HepG2 (cell line): ENCODE measurements around the gene SOX8.

Experiments used
- ATF7-NPFF ChIP-seq: sonication (generic); formaldehyde crosslinking; IDR thresholded peaks from 2 replicates; pipeline ENCODE4 v1.8.1; 2023; ENCODE audit warnings: mild to moderate bottlenecking, low read depth, missing genetic modification reagents, moderate library complexity
- MAX ChIP-seq: IDR thresholded peaks from 2 replicates; pipeline ENCODE4 v1.6.1; 2012; ENCODE audit warnings: inconsistent platforms
- POLR2A ChIP-seq, 2 experiments: IDR thresholded peaks; 2 replicates each; pipeline ENCODE4 v1.6.1; 2011; ENCODE audit warnings: low read depth in 2 of 2, low read length in 2 of 2, mild to moderate bottlenecking in 1 of 2, moderate library complexity in 1 of 2; ENCODE audit not compliant: insufficient read depth in 1 of 2
- POLR2AphosphoS5 ChIP-seq: IDR thresholded peaks from 2 replicates; pipeline ENCODE4 v1.6.1; 2012; ENCODE audit warnings: low read depth, low read length
- SATB2 ChIP-seq: sonication (generic); formaldehyde crosslinking; IDR thresholded peaks from 2 replicates; pipeline ENCODE4 v1.5.0; 2020; ENCODE audit warnings: missing genetic modification reagents
- ZNF3 ChIP-seq: IDR thresholded peaks from 2 replicates; pipeline ENCODE4 v1.7.0; 2017; ENCODE audit warnings: inconsistent platforms
- TF ChIP-seq, protein P1 (sequence below): sonication (generic); formaldehyde crosslinking; conservative IDR thresholded peaks from 2 replicates; pipeline ENCODE4 v1.4.0; 2020; ENCODE audit warnings: missing genetic modification reagents

DNA sequence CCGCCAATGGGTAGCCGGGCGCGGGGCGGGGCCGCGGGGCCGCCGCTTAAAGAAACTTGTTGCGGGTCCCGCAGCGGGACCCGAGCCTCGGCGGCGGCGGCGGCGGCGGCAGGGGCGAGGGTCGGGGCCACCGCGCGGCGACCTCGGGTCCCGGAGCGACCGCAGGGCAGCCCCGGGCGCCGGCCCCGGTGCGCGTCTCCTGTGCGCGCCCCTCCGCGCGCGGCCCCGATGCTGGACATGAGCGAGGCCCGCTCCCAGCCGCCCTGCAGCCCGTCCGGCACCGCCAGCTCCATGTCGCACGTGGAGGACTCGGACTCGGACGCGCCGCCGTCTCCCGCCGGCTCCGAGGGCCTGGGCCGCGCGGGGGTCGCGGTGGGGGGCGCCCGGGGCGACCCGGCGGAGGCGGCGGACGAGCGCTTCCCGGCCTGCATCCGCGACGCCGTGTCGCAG, at the start of gene SOX8:
- TF ChIP-seq POLR2A (IDR thresholded peaks at IDR 0.05; ENCODE audit: insufficient read depth in 1 of 2, low read depth in 2 of 2, low read length in 2 of 2) (no peak), ZNF3 (CRISPR knock-in tag) (no peak), SATB2 (no peak), MAX (no peak), POLR2AphosphoS5 (no peak), ATF7-NPFF (CRISPR knock-in tag) (no peak)
- TF ChIP-seq, protein P1, sequence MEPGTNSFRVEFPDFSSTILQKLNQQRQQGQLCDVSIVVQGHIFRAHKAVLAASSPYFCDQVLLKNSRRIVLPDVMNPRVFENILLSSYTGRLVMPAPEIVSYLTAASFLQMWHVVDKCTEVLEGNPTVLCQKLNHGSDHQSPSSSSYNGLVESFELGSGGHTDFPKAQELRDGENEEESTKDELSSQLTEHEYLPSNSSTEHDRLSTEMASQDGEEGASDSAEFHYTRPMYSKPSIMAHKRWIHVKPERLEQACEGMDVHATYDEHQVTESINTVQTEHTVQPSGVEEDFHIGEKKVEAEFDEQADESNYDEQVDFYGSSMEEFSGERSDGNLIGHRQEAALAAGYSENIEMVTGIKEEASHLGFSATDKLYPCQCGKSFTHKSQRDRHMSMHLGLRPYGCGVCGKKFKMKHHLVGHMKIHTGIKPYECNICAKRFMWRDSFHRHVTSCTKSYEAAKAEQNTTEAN: no peak
